ENCODE data around the gene ARHGAP27.
"Not testable (repeated sequence)": the region's sequence is repeated elsewhere in the genome, so short reads cannot be mapped to it uniquely, and the experiment has no call there.

The ARHGAP27 gene

GRCh38 chr17:45364531-45365390, 67.9 kb downstream of the ARHGAP27 start:
- in situ Hi-C loops (cut with MboI; ENCODE audit: low sequenced_read_pairs) = no loop called here

- in situ Hi-C loops (cut with MboI; ENCODE audit: low sequenced_read_pairs) = no loop called here
Observed at GRCh38 chr17:45363498-45363897, 69.2 kb downstream of the ARHGAP27 start.

- in situ Hi-C loops (cut with MboI; ENCODE audit: low sequenced_read_pairs) = no loop called here
Observed at GRCh38 chr17:45361976-45362375, 70.7 kb downstream of the ARHGAP27 start.

GRCh38 chr17:45361451-45361850, 71.2 kb downstream of the ARHGAP27 start:
- in situ Hi-C loops (cut with MboI; ENCODE audit: low sequenced_read_pairs) = no loop called here

DNA sequence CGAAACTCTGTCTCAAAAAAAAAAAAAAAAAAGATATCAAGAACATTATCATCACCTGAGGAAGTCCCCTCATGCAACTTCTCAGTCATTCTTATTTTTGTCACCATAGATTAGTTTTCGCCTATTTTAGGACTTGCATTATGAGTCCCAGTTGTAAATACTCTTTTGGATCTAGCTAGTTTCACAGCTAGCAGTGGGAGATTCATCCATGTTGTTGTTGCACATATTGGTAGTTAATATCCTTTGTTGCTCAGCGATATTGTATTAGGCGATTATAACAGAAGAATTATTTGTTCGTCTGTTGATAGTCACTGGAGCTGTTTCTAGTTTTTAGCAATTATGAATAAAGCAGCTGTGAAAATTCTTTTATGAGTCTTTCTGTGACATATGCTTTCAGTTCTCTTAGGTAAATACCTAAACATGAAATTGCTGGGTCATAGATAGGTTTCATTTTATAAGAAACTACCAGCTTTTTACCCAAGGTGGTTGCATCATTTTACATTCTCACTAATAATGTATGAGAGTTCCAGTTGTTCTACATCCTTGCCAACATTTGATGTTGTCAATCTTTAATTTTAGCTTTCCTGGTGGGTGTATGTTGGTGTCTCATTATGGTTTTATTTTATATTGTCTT, 75.2 kb downstream of the ARHGAP27 start:
- in situ Hi-C loops (cut with MboI; ENCODE audit: low sequenced_read_pairs) = no loop called here

DNA sequence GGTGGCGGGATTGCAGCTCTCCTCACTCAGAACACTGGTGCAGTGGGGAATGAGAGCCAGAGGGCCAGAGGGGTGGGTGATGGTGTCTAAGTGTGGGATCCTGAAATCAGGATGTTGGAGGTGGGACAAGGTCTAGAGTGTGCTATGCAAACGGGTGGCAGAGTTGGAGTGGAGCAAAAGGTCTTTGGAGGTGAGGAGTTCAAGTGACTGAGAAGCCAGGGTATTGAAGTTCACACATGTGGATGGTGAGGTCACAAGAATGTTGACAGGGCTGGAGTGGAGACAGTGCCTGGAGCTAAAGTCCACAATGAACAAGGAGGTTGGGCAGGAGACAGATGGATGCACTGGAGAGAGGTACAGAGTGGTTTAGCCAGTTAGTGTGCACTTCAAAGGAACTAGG, 77.6 kb downstream of the ARHGAP27 start:
- in situ Hi-C loops (cut with MboI; ENCODE audit: low sequenced_read_pairs) = no loop called here

DNA sequence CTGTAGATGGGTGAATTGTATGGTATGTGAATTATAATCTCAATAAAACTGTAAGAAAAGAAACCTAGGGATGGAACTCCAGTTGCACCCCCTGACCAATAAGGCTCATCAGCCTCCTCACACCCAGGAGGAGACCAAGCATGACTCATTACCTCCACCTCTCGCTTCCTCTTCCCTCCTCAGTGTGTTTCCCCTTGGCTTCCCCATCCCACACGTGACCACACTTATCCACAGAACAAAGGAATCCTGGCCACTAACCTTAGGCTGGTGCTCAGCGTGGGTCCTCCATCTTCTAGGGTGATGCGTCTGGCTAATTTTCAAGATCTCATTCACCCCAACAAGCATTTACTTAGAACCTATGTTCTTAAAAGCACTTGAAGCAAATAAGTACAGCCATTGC, 79.6 kb downstream of the ARHGAP27 start:
- in situ Hi-C loops (cut with MboI; ENCODE audit: low sequenced_read_pairs) = no loop called here

DNA sequence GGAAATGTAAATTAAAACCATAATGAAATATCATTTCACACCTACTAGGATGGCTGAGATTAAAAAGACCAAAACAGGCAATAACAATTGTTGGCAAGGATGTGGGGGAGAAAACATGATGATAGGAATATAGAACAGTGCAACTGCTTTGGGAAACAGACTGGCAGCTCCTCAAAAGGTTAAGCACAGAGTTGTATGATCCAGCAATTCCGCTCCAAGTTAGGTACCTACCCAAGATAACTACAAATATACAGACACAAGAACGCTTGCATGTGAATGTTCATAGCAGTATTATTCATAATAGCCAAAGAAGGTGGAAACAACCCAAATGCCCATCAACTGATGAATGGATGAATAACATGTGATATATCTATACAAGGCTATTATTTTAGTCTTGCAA, 80.8 kb downstream of the ARHGAP27 start:
- in situ Hi-C loops (cut with MboI; ENCODE audit: low sequenced_read_pairs) = no loop called here

DNA sequence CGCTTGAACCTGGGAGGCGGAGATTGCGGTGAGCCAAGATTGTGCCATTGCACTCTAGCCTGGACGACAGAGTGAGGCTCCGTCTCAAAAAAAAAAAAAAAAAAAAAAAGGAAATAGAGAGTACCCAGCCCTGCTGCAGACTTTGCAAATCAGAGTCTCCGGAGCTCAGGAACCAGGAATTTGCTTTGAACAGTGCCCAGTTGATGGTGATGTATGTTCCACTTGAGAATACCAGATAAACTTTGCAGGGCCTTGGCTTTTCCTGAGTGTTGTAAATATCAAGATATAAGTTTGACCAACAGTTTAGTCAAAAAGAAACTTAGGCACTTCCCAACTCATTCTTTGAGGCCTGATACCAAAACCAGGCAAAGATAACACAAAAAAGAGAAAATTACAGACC, 85.2 kb downstream of the ARHGAP27 start:
- in situ Hi-C loops (cut with MboI; ENCODE audit: low sequenced_read_pairs) = no loop called here

DNA sequence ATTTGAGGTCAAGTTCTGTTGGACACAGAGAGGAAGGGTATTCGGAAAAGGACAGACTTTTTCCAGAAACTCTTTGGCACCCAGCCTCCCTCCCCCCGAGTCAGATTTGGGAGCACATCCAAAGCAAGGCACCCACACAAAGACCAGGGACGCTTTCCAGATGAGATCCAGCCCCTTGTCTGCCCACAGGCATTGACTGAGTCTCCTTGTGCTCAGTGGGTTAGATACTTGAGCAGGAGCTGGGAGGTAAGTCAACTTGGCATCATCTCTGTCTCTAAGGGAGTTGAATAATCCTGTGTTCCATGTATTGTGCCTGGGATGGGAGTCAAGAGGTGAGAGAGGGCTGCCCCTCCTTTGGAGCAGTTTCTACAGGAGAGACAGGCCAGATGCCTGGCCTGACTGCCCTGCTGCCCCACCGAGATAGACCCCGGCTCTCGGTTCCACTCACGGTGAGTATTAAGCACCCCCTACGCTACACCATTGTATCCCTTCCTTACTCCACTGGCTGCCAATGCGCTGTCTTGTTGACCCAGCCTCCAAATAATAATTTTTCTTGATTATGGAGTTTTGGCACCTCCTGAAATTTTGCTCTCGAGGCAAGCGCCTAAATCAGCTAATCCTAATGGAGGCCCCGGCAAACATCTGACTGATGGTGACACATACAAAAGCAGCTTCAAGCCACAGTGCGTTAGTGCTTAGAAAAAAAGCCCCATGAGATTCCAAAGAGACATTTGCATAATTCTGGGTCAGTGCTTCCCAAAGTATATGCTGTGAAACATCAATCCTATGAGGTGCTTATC, 86.3 kb downstream of the ARHGAP27 start:
- in situ Hi-C loops (cut with MboI; ENCODE audit: low sequenced_read_pairs) = no loop called here

DNA sequence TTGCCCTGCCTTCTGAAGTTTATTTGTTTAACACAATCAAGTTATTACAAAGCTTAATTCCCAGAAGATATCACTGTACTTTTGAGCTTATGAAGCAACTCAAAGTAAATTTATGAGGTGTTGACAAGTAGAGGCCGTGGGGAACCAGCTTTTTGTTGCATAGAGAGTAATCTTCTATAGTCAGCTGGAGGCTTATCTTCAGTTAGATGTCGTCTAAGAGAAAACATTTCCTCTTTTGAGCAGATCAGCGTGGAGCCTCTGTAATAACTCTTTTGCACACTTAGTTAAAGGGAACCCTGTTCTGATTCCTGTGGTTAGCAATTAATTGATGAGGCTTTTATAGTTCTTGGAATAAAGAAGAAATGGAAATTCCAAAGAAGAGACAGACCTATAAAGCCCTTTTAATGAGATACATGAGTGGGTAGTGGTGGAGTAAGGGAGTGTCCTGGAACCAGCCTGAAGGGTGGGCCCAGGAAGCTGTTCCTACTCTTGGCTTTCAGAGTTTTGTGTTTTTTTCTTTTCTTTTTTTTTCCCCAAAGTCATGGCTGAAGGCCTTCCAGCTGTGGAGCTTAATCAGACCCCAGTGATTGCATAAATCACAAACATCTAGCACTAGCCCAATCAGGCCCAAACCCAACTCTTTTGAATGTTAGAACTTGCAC, 87.0 kb downstream of the ARHGAP27 start:
- in situ Hi-C loops (cut with MboI; ENCODE audit: low sequenced_read_pairs) = no loop called here

DNA sequence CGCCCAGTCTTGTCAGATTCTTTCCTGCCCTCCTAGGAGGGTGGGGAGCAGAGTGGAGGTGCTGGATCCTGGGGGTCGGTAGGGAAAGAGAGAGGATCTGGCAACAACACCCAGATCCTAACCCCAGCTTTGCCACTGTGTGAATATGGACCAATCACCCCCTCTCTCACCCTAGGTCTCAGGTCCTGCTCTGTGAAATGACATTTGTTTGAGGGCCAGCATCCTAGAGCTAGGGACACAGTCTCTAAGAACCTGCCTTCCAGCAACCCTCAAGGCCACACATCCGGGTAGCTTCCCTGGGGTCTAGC, 87.5 kb downstream of the ARHGAP27 start:
- in situ Hi-C loops (cut with MboI; ENCODE audit: low sequenced_read_pairs) = no loop called here

DNA sequence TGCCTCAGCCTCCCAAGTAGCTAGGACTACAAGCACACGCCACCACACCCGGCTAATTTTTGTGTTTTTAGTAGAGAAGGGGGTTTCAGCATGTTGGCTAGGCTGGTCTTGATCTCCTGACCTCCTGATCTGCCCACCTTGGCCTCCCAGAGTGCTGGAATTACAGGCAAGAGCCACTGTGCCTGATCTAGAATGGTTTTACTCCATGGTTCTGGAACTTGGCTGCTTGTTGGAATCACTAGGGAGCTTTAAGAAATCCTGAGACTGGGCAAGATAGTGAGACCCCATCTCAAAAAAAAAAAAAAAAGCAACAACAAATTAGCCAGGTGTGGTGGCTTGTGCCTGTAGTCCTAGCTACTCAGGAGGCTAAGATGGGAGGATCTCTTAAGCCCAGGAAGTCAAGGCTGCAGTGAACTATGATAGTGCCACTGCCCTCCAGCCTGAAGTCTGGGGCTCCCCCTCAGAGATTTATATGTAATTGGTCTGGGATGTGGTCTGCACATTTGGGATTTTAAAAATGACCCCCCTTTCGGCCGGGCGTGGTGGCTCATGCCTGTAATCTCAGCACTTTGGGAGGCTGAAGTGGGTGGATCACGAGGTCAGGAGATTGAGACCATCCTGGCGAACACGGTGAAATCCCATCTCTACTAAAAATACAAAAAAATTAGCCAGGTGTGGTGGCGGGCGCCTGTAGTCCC, 88.6 kb downstream of the ARHGAP27 start:
- in situ Hi-C loops (cut with MboI; ENCODE audit: low sequenced_read_pairs) = not testable (repeated sequence)

Data from HL-60/S4 treated with retinoic acid at 250 ng/mL for 4 days and 3 days (cell line).